ENCODE measurements around the gene RBM25.
"Not testable (repeated sequence)": the region's sequence is repeated elsewhere in the genome, so short reads cannot be mapped to it uniquely, and the experiment has no call there.

DNA sequence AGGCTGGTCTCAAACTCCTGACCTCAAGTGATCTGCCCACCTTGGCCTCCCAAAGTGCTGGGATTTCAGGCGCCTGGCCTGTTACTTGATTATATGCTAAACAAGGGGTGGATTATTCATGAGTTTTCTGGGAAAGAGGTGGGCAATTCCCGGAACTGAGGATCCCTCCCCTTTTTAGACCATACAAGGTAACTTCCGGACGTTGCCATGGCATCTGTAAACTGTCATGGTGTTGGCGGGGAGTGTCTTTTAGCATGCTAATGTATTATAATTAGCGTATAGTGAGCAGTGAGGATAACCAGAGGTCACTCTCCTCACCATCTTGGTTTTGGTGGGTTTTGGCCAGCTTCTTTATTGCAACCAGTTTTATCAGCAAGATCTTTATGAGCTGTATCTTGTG lies 111.5 kb downstream of the RBM25 start:
- not testable (repeated sequence) for TF ChIP-seq EP300, POLR2AphosphoS5, POLR2A (IDR thresholded peaks at IDR 0.05)
- TF ChIP-seq, protein P1, sequence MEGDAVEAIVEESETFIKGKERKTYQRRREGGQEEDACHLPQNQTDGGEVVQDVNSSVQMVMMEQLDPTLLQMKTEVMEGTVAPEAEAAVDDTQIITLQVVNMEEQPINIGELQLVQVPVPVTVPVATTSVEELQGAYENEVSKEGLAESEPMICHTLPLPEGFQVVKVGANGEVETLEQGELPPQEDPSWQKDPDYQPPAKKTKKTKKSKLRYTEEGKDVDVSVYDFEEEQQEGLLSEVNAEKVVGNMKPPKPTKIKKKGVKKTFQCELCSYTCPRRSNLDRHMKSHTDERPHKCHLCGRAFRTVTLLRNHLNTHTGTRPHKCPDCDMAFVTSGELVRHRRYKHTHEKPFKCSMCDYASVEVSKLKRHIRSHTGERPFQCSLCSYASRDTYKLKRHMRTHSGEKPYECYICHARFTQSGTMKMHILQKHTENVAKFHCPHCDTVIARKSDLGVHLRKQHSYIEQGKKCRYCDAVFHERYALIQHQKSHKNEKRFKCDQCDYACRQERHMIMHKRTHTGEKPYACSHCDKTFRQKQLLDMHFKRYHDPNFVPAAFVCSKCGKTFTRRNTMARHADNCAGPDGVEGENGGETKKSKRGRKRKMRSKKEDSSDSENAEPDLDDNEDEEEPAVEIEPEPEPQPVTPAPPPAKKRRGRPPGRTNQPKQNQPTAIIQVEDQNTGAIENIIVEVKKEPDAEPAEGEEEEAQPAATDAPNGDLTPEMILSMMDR (IDR thresholded peaks at IDR 0.05) = not testable (repeated sequence)

Measured in upper lobe of left lung (tissue), 4 donors.